ENCODE results near the gene NCR3LG1. TPM values are rescaled to one million over a fixed set of nuclear protein-coding genes. Genes with fewer than 3 reads are reported as not detected.
A peak's percentile ranks its signal among the peaks of the same experiment; 100 is the strongest.

Gene NCR3LG1
- total RNA-seq, 2 donors from 2014 or later: 2.0 to 3.6 TPM

DNA sequence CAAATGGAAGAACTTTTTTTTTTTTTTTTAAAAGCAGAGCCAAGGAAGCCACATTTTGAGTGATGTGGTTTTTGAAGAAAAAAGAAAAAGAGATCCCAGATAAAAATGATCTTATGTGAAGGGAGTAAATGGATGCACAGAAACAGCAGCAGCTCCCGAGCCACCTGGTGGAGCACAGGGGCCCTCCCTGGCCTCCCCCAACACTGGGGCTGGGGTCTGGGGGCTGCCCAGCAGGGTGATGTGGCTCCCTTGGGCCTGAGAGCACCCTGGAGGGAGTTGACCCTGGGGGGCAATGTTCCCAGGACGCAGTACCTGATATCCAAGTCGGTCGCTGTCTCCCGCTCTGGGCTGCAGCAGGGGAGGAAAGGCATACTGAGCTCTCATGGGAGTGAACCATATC is 63.4 kb downstream of the NCR3LG1 start:
- H3K4me3 ChIP-seq: no peak overlapping the region
- H3K9me3 ChIP-seq: no peaks in the 10 kb centered on the region
- H3K36me3 ChIP-seq: no peaks in the 10 kb centered on the region
- no peaks in the 10 kb centered on the region for H3K27me3 ChIP-seq
- DNase-seq (ENCODE audit: low spot score): no peak
- peak overlapping the region in 1 of 2 donors; percentile 29 for H3K27ac ChIP-seq
- TF ChIP-seq, protein P1, sequence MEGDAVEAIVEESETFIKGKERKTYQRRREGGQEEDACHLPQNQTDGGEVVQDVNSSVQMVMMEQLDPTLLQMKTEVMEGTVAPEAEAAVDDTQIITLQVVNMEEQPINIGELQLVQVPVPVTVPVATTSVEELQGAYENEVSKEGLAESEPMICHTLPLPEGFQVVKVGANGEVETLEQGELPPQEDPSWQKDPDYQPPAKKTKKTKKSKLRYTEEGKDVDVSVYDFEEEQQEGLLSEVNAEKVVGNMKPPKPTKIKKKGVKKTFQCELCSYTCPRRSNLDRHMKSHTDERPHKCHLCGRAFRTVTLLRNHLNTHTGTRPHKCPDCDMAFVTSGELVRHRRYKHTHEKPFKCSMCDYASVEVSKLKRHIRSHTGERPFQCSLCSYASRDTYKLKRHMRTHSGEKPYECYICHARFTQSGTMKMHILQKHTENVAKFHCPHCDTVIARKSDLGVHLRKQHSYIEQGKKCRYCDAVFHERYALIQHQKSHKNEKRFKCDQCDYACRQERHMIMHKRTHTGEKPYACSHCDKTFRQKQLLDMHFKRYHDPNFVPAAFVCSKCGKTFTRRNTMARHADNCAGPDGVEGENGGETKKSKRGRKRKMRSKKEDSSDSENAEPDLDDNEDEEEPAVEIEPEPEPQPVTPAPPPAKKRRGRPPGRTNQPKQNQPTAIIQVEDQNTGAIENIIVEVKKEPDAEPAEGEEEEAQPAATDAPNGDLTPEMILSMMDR (IDR thresholded peaks at IDR 0.05): no peak
- peaks cover 0 to 7% of the 10 kb centered on the region in 2 donors for H3K4me1 ChIP-seq

DNA sequence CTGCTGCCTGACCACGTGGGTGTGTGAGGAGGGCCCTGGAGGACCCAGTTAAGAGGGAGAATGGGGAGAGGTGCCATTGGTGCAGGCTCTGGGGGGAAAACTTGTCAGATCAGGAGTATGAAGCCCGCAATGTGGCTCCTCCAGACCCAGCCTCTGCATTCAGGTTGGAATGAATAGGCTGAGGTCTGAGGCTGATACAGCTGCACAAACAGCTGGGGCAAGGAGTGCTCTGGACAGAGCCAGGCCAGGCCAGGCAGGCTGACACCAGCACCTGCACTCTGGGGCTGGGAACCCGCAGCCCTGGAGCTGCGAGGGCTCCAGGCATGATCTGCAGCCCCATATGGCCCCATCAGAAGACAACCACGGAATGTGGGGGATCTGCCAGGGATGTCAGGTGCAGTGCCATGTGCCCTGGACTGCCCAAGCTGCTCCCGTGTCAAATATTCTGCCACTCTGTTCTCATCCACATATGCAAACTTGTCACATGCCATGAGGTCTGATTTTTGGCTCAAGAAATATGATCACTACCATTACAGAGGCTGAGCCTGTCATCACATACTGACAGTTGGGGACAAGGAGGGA is 64.0 kb downstream of the NCR3LG1 start:
- Histone ChIP-seq H3K4me1 (peaks cover 0 to 7% of the 10 kb centered on the region in 2 donors), H3K36me3 (no peaks in the 10 kb centered on the region), H3K27ac (peak overlapping the region in 1 of 2 donors; percentile 29), H3K9me3 (no peaks in the 10 kb centered on the region), H3K4me3 (no peak overlapping the region), H3K27me3 (no peaks in the 10 kb centered on the region)
- TF ChIP-seq, protein P1 (IDR thresholded peaks at IDR 0.05): no peak
- DNase-seq (ENCODE audit: low spot score): no peak

DNA sequence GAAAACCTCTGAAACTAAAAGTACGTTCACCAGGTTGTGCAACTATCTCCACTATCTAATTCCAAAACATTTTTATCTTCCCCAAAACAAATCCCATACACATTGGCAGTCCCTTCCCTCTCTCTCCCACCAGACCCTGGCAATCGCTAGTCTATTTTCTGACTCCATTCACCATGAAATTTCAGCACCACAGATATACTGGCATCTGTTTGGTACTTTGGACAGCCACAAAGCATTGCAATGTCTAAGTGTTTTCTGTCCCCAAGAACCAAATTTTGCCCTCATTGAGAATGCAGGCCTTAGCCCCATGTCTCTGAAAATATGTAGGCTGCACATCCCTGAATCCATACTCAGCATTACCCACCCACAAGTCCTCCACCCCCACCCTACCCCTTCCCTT is 64.9 kb downstream of the NCR3LG1 start:
- Histone ChIP-seq H3K27ac (peak overlapping the region in 1 of 2 donors; percentile 29), H3K4me3 (no peak overlapping the region), H3K9me3 (no peaks in the 10 kb centered on the region), H3K36me3 (no peaks in the 10 kb centered on the region), H3K4me1 (peaks cover 0 to 7% of the 10 kb centered on the region in 2 donors), H3K27me3 (no peaks in the 10 kb centered on the region)
- DNase-seq (ENCODE audit: low spot score): no peak
- TF ChIP-seq, protein P1 (IDR thresholded peaks at IDR 0.05): no peak

DNA sequence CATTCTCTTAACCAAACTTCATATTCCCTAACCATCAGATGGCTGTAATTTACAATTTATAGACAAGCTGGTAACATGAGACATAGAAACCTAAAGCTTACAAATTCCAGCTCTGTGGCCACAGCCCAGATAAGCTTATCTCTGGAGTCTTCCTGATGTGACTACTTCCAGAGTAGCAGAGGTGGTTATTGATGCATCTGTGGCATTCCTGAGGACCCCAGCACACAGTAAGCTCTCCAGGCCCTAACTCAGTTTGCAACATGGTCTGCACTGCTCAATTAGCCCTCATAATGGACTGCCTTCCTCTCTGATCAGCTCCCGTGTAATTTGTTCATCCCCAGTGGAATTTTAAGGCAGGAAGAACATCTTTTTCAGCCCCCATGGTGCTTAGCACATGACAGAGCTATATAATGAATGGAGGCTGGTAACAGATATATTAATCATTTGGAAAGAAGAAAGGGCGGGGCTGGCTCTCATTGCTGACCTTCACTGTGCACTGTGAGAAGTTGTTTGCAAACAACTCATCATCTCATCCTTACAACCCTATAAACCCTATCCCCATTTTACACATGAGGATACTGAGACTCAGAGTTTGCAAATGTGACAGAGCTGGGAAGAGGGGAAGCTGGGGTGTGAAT is 67.0 kb downstream of the NCR3LG1 start:
- Histone ChIP-seq H3K27ac (no peak overlapping the region), H3K4me1 (peaks cover 0 to 7% of the 10 kb centered on the region in 2 donors), H3K27me3 (no peaks in the 10 kb centered on the region), H3K4me3 (no peak overlapping the region), H3K36me3 (no peaks in the 10 kb centered on the region), H3K9me3 (no peaks in the 10 kb centered on the region)
- no peak for DNase-seq (ENCODE audit: low spot score)
- TF ChIP-seq, protein P1 (IDR thresholded peaks at IDR 0.05): no peak

DNA sequence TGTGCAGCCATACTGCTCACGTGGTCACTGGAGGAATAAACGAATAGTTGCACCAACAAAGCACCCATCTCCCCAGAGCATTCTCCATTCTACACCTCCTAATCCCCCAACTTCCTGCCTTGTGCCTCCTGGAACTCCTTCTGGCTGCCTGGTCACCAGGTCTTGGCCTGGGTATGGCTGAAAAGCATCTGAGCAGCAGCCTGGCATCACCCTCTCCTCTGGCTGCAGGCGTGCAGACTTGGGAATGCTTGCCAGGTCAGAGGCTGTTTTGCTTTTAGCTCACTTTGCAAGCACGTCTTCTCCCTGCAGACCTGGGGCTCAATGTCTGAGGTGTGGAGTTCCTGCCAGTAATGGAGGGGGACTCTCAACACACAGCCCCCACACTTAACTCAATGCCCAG is 70.2 kb downstream of the NCR3LG1 start:
- no peak overlapping the region for H3K27ac ChIP-seq
- TF ChIP-seq, protein P1 (IDR thresholded peaks at IDR 0.05): no peak

More for the DNA sequence above, 70.2 kb downstream of the NCR3LG1 start:
- Histone ChIP-seq H3K4me1 (no peaks in the 10 kb centered on the region), H3K27me3 (no peaks in the 10 kb centered on the region), H3K36me3 (no peaks in the 10 kb centered on the region), H3K9me3 (no peaks in the 10 kb centered on the region), H3K4me3 (no peak overlapping the region)
- DNase-seq (ENCODE audit: low spot score): no peak
